ENCODE data around the gene GP1BB.

- no peak for TF ChIP-seq POLR2A (IDR thresholded peaks at IDR 0.05)
- TF ChIP-seq, protein P1, sequence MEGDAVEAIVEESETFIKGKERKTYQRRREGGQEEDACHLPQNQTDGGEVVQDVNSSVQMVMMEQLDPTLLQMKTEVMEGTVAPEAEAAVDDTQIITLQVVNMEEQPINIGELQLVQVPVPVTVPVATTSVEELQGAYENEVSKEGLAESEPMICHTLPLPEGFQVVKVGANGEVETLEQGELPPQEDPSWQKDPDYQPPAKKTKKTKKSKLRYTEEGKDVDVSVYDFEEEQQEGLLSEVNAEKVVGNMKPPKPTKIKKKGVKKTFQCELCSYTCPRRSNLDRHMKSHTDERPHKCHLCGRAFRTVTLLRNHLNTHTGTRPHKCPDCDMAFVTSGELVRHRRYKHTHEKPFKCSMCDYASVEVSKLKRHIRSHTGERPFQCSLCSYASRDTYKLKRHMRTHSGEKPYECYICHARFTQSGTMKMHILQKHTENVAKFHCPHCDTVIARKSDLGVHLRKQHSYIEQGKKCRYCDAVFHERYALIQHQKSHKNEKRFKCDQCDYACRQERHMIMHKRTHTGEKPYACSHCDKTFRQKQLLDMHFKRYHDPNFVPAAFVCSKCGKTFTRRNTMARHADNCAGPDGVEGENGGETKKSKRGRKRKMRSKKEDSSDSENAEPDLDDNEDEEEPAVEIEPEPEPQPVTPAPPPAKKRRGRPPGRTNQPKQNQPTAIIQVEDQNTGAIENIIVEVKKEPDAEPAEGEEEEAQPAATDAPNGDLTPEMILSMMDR (IDR thresholded peaks at IDR 0.05) = no peak
Observed at GRCh38 chr22:19760058-19760950, 37.0 kb downstream of the GP1BB start, which contains the start of gene TBX1.
